ENCODE results near the gene ITGB1BP1.

DNA sequence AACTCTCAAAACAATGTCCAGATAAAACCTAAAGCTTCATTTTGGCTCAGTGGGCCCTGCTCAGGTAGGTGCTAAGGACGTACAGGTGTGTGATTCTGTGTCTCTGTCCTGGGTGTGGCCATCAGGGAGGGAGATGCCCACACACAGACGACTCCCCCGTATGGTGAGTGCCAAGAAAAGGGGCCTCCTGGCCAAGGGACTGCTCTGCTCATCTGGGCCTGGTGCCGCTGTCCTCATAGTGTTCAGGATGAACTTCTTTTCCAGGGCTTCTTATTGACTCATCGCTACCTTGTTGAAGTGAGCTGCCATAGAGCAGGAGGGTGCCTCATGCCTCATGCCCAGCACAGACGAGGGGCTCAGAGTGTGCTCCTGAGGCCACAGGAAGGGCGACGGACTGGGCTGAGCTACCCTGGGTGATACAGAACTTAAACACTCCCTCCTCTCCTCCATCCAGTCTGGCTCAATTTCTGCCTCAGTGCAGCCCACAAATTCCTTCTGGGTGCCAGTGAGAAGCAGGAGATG is 57.8 kb downstream of the ITGB1BP1 start:
- TF ChIP-seq POLR2A (IDR thresholded peaks at IDR 0.05) (no peak), EP300 (IDR thresholded peaks at IDR 0.05) (no peak)
- TF ChIP-seq, protein P1, sequence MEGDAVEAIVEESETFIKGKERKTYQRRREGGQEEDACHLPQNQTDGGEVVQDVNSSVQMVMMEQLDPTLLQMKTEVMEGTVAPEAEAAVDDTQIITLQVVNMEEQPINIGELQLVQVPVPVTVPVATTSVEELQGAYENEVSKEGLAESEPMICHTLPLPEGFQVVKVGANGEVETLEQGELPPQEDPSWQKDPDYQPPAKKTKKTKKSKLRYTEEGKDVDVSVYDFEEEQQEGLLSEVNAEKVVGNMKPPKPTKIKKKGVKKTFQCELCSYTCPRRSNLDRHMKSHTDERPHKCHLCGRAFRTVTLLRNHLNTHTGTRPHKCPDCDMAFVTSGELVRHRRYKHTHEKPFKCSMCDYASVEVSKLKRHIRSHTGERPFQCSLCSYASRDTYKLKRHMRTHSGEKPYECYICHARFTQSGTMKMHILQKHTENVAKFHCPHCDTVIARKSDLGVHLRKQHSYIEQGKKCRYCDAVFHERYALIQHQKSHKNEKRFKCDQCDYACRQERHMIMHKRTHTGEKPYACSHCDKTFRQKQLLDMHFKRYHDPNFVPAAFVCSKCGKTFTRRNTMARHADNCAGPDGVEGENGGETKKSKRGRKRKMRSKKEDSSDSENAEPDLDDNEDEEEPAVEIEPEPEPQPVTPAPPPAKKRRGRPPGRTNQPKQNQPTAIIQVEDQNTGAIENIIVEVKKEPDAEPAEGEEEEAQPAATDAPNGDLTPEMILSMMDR (IDR thresholded peaks at IDR 0.05), result no peak
